K562 (cell line): ENCODE data around the gene RCOR2.

ENCODE experiments used
- CHD2 ChIP-seq: IDR thresholded peaks from 2 replicates; pipeline ENCODE4 v1.6.1; 2011; ENCODE audit warnings: low read depth, low read length
- CREB1 ChIP-seq, 2 experiments: sonication (generic) in 1 of 2; formaldehyde crosslinking in 1 of 2; IDR thresholded peaks; 2 replicates each; pipeline versions ENCODE4 v1.6.1 to v1.8.0; 2012 to 2022; ENCODE audit warnings: inconsistent platforms in 1 of 2, mild to moderate bottlenecking in 1 of 2, missing genetic modification reagents in 1 of 2, moderate library complexity in 1 of 2
- ELK1 ChIP-seq: sonication (generic); formaldehyde crosslinking; IDR thresholded peaks from 2 replicates; pipeline ENCODE4 v1.8.1; 2022; ENCODE audit warnings: missing genetic modification reagents
- HSF4 ChIP-seq: fragments of 250-450 bp; sonication (Bioruptor Pico); IDR thresholded peaks from 2 replicates; pipeline ENCODE4 v2.1.2; 2022; ENCODE audit warnings: mild to moderate bottlenecking, moderate library complexity, borderline replicate concordance
- ILK ChIP-seq: fragments of 450-650 bp; IDR thresholded peaks from 2 replicates; pipeline ENCODE4 v1.6.1; 2016; ENCODE audit warnings: missing genetic modification characterization, low read depth, mild to moderate bottlenecking, missing compliant biosample characterization, moderate library complexity, borderline replicate concordance
- KDM4B ChIP-seq, 2 experiments: fragments of 450-650 bp in 1 of 2; sonication (generic) in 1 of 2; IDR thresholded peaks; 2 replicates each; pipeline ENCODE4 v1.6.1; 2016 to 2017; ENCODE audit warnings: borderline replicate concordance in 2 of 2, antibody characterized with exemption in 1 of 2, low read depth in 1 of 2, mild to moderate bottlenecking in 1 of 2
- L3MBTL2 ChIP-seq: fragments of 450-650 bp; IDR thresholded peaks from 2 replicates; pipeline ENCODE4 v1.6.1; 2016; ENCODE audit warnings: mild to moderate bottlenecking, moderate library complexity
- NFE2L1 ChIP-seq: fragments of 450-650 bp; IDR thresholded peaks from 2 replicates; pipeline ENCODE4 v1.6.1; 2016; ENCODE audit warnings: missing genetic modification characterization, low read depth, mild to moderate bottlenecking, missing compliant biosample characterization, moderate library complexity, borderline replicate concordance
- SP1 ChIP-seq: sonication (generic); formaldehyde crosslinking; IDR thresholded peaks from 2 replicates; pipeline ENCODE4 v1.8.1; 2022; ENCODE audit warnings: mild to moderate bottlenecking, missing genetic modification reagents
- U2AF2 ChIP-seq: fragments of 200-400 bp; formaldehyde crosslinking; optimal IDR thresholded peaks from 2 replicates; pipeline ENCODE3; 2017; ENCODE audit warnings: low read depth, mild to moderate bottlenecking, low read length
- ZNF274 ChIP-seq: IDR thresholded peaks from 2 replicates; pipeline ENCODE4 v1.6.1; 2011; ENCODE audit warnings: low read depth, mild to moderate bottlenecking, low read length, moderate library complexity, borderline replicate concordance
- ZNF512 ChIP-seq: IDR thresholded peaks from 2 replicates; pipeline ENCODE4 v1.6.1; 2016; ENCODE audit warnings: missing genetic modification characterization, missing compliant biosample characterization
- ZNF609 ChIP-seq: sonication (generic); formaldehyde crosslinking; IDR thresholded peaks from 2 replicates; pipeline ENCODE4 v1.8.1; 2023; ENCODE audit warnings: missing genetic modification reagents, mild to moderate bottlenecking, borderline replicate concordance
- ZNF740 ChIP-seq, 3 experiments: fragments of 200-800 bp in 1 of 3; sonication (Bioruptor generic) in 1 of 3; sonication (generic) in 1 of 3; formaldehyde crosslinking in 1 of 3; IDR thresholded peaks; 2 replicates each; pipeline versions ENCODE4 v1.6.1 to v1.8.0; 2016 to 2022; ENCODE audit warnings: mild to moderate bottlenecking in 2 of 3, missing compliant biosample characterization in 2 of 3, missing genetic modification characterization in 2 of 3, missing genetic modification reagents in 1 of 3

GRCh38 chr11:63870351-63871140 lies 46.4 kb downstream of the RCOR2 start:
- TF ChIP-seq ZNF512 (tag) (no peak), L3MBTL2 (no peak), ZNF274 (no peak), ELK1 (CRISPR knock-in tag) (no peak), ZNF740 (CRISPR knock-in tag; IDR thresholded peaks at IDR 0.05) (no peak), ZNF740 (tag; IDR thresholded peaks at IDR 0.05) (no peak), HSF4 (no peak), NFE2L1 (tag) (no peak), ILK (tag) (no peak), CREB1 (IDR thresholded peaks at IDR 0.05) (no peak), CREB1 (CRISPR knock-in tag; IDR thresholded peaks at IDR 0.05) (no peak), U2AF2 (no peak), SP1 (CRISPR knock-in tag) (no peak), KDM4B (IDR thresholded peaks at IDR 0.05; ENCODE audit: borderline replicate concordance in 2 of 2, low read depth in 1 of 2) (no peak), ZNF609 (CRISPR knock-in tag) (no peak), CHD2 (no peak)
